LNCaP clone FGC (cell line): Measurements from ENCODE around the gene MXD3.
A peak's percentile ranks its signal among the peaks of the same experiment; 100 is the strongest.
"Not testable (repeated sequence)": the region's sequence is repeated elsewhere in the genome, so short reads cannot be mapped to it uniquely, and the experiment has no call there.

Experiments used
- DNase-seq: peaks from one replicate; pipeline ENCODE4 v3.0.0-alpha.2; 2011; ENCODE audit warnings: low read depth
- H3K4me3 ChIP-seq: 2 replicates; pipeline ENCODE4 v1.5.1; 2011; ENCODE audit warnings: mild to moderate bottlenecking, low read depth, low read length, control low read depth
- CTCF ChIP-seq: IDR thresholded peaks from 2 replicates; pipeline ENCODE4 v1.5.1; 2012; ENCODE audit warnings: mild to moderate bottlenecking; ENCODE audit not compliant: control insufficient read depth, insufficient read depth; ENCODE audit errors: extremely low read depth

Gene MXD3

GRCh38 chr5:177311723-177312648 is at the start of gene MXD3:
Gene MXD3 (minus strand): TSS chr5:177311898. CDS start chr5:177311830, 68 bp downstream.
- TF ChIP-seq CTCF: no peak
- H3K4me3 ChIP-seq: peak within 1 kb of the TSS; percentile 75
- peak; percentile 79 for DNase-seq

GRCh38 chr5:177360740-177361139 is 49.0 kb upstream of the MXD3 start:
- not testable (repeated sequence) for H3K4me3 ChIP-seq

GRCh38 chr5:177359860-177360259 is 48.2 kb upstream of the MXD3 start:
- DNase-seq: no peak
- TF ChIP-seq CTCF: no peak
- H3K4me3 ChIP-seq: no peak overlapping the region

More at GRCh38 chr5:177360740-177361139, 49.0 kb upstream of the MXD3 start:
- DNase-seq: not testable (repeated sequence)

GRCh38 chr5:177359451-177359851 is 47.8 kb upstream of the MXD3 start:
- TF ChIP-seq CTCF: no peak
- no peak overlapping the region for H3K4me3 ChIP-seq
- no peak for DNase-seq

- no peak for TF ChIP-seq CTCF
- H3K4me3 ChIP-seq: no peak overlapping the region
Observed at GRCh38 chr5:177358370-177358819, 46.7 kb upstream of the MXD3 start.

GRCh38 chr5:177357459-177358351 is 46.0 kb upstream of the MXD3 start, which contains the start of gene RGS14:
Gene RGS14 (plus strand): TSS chr5:177357924. CDS start chr5:177358025, 101 bp downstream.
- DNase-seq: no peak
- TF ChIP-seq CTCF: no peak
- no peak within 1 kb of the TSS for H3K4me3 ChIP-seq

More at GRCh38 chr5:177358370-177358819, 46.7 kb upstream of the MXD3 start:
- DNase-seq: no peak

- H3K4me3 ChIP-seq: no peak overlapping the region
- no peak for TF ChIP-seq CTCF
- no peak for DNase-seq
Observed at GRCh38 chr5:177357146-177357458, 45.4 kb upstream of the MXD3 start.
